ENCODE data around the gene SCYGR6.
"Not testable (repeated sequence)": the region's sequence is repeated elsewhere in the genome, so short reads cannot be mapped to it uniquely, and the experiment has no call there.

Gene SCYGR6, protein sequence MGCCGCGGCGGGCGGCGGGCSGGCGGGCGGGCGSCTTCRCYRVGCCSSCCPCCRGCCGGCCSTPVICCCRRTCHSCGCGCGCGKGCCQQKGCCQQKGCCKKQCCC

DNA sequence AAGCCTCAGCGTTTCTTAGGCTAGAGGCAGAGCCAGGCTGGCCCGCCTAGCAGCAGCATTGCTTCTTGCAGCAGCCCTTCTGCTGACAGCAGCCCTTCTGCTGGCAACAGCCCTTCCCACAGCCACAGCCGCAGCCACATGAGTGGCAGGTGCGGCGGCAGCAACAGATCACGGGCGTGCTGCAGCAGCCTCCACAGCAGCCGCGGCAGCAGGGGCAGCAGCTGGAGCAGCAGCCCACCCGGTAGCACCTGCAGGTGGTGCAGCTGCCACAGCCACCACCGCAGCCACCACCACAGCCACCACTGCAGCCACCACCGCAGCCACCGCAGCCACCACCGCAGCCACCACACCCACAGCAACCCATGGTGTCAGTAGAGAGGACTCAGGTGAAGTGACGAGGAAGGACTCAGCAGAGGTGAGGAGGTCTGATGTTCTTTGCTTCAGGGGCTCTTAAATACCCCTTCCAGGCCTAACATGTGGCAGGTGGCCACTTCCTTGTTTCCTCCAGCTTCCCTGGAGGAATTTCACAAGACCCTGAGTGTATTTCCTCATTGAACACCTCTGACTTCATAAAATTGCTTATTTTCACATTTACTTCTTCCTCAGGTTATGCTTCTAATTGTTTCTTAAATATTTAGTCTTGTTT is at the start of gene SCYGR6:
SCYGR6 (minus strand) TSS at position 364 of the 646 bp plus-strand sequence; CDS start at position 364, 0 bp downstream.
- no peak for DNase-seq

- DNase-seq, result no peak
Measured at GRCh38 chr2:227774011-227774624, 49.6 kb upstream of the SCYGR6 start.

- no peak for DNase-seq
Measured at GRCh38 chr2:227772932-227773331, 48.4 kb upstream of the SCYGR6 start.

DNA sequence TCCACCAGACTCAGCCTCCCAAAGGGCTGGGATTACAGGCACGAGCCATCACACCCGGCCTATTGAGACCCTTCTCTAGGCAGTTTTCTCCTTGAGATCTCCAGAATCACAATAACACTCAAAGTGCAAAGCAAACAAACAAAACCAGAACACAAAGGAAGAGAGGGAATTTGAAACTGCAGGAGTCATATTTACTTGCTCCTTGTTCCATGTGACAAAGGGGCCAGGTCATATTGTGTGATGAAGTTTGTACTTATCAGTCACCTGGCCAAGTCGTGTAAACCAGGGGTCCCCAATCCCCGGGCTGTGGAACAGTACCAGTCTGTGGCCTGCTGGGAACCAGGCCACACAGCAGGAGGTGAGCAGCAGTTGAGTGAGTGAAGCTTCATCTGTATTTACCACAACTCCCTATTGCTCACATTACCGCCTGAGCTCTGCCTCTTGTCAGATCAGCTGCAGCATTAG is 47.7 kb upstream of the SCYGR6 start:
- no peak for DNase-seq

DNA sequence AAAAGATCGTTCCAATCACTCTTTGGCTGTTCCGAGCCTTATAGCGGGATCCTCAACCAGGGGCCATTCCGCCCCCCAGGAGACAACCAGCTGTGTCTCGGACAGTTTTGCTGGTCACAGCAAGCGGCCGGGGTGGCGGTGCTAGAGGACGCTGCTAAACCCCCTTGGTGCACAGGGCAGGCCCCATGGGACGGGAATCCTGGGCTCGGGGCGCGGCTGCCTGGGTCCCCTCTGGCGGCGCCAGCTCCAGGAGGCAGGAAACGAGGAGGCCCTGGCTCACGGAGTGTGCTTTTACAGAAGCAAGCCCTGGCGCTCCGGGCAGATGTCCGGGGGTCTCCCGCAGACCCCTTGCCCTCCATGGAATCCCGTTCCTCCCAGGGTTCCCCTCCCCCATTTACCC is 43.3 kb upstream of the SCYGR6 start:
- no peak for DNase-seq

DNA sequence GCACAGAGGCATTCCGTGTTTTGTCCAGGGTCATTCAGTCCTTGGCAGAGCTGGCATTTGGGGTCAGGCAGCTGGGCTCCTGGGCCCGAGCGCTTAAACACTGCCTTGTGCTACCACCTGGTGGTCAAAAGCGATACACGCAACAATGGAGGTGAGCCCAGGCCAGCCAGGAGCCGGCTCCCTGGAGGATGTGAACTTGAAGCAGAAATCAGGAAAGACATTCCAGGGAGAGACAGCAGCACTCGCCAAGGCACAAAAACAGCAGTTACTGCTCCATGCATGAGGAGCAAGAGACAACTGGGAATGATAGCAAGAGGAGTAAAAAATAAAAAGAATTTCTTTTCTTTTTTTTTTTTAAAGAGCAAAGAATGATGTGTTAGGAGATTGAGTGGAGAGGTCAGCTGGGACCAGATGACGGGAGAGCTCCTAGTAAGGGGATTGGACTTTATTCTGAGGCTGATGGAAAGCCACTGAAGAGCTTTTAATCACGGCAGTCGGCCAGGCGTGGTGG is 41.9 kb upstream of the SCYGR6 start:
- peak; percentile 63 for DNase-seq

GRCh38 chr2:227765788-227766372 is 41.3 kb upstream of the SCYGR6 start:
- DNase-seq, result no peak

DNA sequence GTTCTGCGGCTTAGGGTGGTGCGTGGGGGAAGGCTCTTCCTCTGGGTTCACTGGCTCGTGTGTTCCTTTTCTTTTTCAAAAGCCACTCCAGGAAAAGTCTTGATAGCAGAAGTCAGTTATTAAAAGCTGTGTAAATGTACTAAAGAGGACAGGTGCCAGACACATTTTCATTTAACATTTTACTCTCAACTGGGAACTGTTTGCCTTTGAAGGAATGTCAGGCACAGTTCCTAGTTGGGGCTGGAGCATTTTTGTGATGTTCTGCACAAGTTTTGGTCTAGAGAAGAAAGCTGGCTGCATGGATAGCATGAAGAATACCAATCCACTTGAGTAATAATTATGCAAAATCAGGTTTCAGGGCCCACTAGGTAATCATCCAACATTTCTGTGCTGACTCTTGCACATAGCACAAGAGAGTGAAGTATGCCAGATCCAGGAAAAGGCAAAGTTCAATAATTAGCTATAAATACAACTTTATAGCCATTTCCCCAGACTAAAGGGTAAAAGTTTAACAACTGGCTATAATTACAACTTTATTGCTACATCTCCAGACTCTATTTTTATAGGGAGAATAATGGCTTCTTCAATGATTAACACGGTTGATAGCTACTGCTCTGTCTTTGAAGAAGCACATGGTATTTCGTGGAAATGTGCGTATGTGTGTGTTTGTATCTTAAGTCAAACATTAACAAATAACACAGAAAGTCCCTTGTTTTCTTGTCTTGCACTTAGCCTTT is 37.4 kb upstream of the SCYGR6 start:
- DNase-seq, result no peak

GRCh38 chr2:227759411-227760118 is 35.0 kb upstream of the SCYGR6 start:
- no peak for DNase-seq

DNA sequence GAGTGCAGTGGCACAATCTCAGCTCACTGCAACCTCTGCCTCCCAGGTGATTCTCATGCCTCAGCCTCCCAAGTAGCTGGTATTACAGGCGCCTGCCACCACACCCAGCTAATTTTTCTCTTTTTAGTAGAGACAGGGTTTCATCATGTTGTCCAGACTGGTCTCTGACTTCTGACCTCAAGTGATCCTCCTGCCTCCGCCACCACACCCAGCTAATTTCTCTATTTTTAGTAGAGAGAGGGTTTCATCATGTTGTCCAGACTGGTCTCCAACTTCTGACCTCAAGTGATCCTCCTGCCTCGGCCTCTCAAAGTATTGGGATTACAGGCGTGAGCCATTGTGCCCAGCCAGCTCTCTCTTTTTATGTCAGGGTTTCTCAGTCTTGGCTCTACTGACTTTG is 31.7 kb upstream of the SCYGR6 start:
- DNase-seq, result not testable (repeated sequence)

GRCh38 chr2:227748079-227748478 is 23.5 kb upstream of the SCYGR6 start:
- DNase-seq, result no peak

DNA sequence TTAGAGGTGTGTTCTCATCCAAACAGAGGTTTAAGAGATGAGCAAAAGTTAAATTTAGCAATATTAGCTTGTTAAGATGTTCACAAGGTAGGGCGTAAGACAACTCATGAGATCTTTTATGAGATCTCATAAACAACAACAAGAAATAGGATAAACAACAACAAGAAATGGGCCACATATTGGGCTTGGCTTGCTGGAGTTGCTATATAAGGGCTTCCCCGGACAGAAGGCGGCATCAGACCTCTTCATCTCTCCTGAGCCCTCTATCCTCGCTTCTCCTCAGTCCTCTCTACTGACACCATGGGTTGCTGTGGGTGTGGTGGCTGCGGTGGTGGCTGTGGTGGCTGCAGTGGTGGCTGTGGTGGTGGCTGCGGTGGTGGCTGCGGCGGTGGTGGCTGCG is 21.0 kb upstream of the SCYGR6 start, which contains the start of gene SCYGR8:
SCYGR8 (plus strand) TSS at position 301 of the 400 bp plus-strand sequence; CDS start at position 301, 0 bp downstream.
- DNase-seq, result no peak

DNA sequence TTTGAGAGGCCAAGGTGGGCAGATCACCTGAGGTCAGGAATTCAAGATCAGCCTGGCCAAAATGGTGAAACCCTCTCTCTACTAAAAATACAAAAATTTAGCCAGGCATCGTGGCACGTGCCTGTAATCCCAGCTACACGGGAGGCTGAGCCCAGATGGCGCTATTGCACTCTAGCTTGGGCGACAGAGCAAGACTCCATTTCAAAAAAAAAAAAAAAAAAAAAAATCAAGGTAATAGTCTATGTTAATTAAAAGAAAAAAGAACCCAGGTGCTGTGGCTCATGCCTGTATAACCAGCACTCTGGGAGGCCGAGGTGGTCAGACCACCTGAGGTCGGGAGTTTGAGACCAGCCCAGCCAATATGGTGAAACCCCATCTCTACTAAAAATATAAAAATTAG is 16.1 kb upstream of the SCYGR6 start:
- DNase-seq, result not testable (repeated sequence)

DNA sequence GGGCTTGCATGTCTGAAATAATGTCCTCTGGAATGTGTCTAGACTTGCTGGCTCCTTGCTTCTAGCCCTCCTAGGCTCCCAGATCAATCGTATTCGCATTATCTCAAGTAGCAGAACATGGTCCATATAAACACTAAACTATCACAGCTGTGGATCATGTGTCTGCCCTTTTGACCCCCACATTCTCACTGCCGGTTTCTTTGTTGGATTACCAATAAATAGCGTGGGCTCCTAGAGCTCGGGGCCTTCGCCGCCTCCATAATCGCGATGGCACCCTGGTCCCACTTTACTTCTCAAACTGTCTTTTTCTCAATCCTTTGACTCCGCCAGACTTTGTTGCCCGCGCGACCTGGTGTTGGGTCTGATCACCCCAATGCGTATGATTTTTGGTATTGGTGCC is 14.8 kb upstream of the SCYGR6 start:
- DNase-seq, result no peak

DNA sequence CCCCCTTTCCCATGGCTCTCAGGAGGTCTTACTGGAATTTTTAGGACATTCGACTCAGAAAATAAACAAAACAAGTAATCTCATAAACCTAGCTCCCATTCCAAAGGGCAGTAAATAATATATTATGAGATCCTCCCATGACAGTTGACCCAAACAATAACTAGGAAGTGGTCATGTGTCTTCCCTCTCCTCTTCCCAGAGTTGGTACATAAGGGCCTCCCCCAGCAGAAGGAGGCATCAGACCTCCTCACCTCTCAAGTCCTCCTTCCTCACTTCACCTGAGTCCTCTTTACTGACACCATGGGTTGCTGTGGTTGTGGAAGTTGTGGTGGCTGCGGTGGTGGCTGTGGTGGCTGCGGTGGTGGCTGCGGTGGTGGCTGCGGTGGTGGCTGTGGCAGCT is 3.5 kb upstream of the SCYGR6 start, which contains the start of gene SCYGR7:
SCYGR7 (plus strand) TSS at position 301 of the 400 bp plus-strand sequence; CDS start at position 301, 0 bp downstream.
- no peak for DNase-seq

GRCh38 chr2:227722821-227723220 is 1.7 kb downstream of the SCYGR6 start:
- not testable (repeated sequence) for DNase-seq

GRCh38 chr2:227720680-227721079 is 3.9 kb downstream of the SCYGR6 start:
- no peak for DNase-seq

DNA sequence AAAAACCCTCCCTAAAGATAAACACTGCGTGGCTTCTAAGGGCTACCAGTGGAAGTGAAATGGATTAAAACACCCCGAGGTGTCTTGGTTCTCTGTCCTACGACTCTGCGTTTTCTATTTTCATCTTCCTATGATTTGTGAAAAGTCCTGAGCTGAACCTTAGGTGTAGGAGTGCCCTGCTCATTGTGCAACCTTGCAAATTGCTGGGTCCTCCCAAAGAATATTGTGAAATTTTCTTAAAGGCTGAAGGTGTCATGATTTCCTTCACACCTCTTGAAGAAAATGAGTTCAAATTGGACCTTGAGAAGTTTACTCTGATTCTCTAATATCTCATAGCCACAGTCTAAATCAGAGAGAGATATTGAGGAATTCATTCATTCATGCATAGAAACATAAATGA is 4.9 kb downstream of the SCYGR6 start:
- no peak for DNase-seq

DNA sequence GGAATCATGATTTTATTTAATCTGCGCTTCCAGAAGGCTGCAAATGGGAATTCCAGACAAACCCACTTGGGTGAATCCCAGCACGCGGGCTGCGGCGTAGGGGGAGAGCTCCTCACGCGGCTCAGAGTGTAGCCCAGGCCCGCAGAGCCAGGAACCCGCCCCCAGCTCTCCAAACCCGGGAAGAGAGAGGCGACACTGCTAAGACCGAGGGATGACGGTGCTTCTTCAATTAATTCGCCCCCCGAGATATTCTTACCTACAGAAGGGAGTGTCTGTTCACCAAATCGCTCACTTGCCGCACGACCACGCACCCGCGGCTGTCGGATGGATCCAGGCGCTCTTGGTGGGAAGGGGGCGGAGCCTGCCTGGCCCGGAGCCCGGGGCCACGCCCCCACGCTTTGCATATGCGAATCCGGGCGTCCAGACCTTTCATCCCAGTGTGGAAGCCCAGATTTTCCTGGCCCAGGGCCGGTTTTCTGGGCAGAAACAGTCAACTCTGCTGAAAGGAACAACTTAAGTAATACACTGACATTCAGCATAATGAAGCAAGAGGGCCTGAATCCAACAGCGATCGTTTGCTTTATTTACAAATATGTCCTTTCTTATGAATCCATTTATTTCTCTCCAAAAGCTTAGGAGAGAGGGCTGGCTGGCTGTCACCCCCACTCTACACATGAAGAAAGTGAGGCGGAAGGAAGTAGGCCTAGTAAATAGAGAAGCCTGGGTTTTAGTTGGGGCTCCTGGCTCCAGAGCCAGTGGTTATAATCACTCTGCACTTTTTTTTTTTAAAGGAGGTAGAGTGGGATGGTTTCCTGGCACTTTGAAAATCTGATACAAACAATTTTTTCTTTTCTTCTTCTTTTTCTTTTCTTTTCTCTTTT is 6.6 kb downstream of the SCYGR6 start, which contains the start of gene SLC19A3:
SLC19A3 (minus strand) TSS at position 342 of the 881 bp plus-strand sequence. CDS start 15,710 bp downstream, outside the sequence.
- peak; percentile 66 for DNase-seq

DNA sequence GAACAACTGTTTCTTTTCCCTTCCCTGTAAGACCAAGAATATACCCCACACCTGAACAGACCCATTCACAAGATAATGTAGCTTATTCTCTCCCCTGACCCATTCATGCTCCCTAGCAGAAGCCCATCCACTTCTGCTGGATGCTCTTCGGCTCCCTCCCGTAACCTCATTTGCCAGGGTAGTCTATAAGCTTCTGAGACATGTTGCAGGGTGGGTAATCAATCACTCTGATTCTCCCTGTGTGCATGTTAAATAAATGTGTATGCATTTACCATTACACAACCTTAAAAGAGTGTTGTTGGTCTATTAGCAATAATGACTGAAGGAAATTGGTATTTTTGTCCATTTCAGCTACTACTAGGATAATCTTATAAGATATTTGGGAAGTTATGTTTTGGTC is 8.1 kb downstream of the SCYGR6 start:
- no peak for DNase-seq

DNA sequence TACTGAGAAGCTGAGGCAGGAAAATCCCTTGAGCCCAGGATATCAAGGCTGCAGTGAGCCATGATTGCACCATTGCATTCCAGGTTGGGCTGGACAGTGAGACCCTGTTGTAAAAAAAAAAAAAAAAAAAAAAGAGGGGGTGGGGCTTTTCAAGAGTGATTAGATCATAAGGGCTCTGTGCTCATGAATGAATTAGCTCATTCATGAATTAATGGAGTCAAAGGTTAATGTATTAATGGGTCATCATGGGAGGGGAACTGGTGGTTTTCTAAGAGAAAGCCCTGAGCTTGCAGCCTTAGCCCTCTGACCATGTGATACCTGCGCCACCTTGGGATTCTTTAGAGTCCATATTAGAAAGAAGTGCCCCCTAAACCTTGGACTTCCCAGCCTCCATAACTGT is 11.3 kb downstream of the SCYGR6 start:
- DNase-seq, result no peak
